ENCODE data around the gene CTDP1. TPM values are rescaled to one million over a fixed set of nuclear protein-coding genes. Genes with fewer than 3 reads are reported as not detected.

Gene CTDP1
- total RNA-seq, 1 experiment from 2014 or later, result 10.3 TPM

DNA sequence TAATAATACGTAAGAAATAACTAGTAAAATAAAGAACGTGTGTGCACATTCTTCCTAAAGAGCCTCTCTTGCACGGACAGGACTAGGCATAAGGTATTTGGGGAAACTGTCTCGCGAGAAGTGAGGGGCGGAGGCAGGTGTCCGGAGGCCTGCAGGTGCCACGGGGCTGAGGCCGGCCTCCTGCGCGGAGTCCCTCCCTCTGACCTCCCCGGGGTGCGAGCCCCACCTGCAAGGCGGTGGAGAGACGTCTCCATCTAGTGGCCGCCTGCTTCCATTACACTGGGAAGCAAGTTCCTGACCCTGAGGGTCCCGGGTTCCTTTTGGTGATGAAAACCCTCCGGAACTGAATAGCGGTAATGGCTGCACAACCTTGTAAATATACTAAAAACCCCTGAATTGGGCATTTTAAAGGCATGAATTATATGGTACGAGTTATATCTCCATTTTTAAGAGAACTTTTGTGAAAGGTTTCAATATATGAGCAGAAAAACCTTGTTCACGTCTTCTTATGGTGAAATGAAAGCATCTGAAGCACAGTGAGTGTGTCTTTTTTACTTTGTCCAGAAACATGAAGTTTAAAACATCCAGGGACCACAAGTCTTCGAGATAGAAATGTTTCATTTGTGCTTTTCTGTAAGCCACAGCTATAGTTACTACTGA lies 35.5 kb upstream of the CTDP1 start:
- peak; percentile 57 for DNase-seq (ENCODE audit: low spot score)

DNA sequence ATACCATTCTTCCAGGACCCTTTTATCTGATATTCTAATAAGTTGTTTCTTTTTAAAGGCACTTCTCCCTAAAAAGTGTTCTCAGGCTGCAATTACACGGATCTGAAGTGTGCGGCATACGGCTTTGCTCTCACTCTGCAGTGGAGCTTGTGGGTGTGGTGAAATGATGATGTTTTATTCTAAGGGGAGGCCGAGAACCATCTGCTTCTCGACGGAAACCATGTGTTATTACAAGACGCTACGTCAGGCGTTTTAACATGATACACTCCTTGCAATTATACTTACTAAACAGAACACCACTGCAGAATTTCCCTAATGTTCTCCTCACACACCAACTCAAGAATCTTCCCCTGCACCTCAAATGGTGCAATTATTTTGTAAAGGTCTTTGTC lies 34.9 kb upstream of the CTDP1 start:
- no peak for DNase-seq (ENCODE audit: low spot score)

DNA sequence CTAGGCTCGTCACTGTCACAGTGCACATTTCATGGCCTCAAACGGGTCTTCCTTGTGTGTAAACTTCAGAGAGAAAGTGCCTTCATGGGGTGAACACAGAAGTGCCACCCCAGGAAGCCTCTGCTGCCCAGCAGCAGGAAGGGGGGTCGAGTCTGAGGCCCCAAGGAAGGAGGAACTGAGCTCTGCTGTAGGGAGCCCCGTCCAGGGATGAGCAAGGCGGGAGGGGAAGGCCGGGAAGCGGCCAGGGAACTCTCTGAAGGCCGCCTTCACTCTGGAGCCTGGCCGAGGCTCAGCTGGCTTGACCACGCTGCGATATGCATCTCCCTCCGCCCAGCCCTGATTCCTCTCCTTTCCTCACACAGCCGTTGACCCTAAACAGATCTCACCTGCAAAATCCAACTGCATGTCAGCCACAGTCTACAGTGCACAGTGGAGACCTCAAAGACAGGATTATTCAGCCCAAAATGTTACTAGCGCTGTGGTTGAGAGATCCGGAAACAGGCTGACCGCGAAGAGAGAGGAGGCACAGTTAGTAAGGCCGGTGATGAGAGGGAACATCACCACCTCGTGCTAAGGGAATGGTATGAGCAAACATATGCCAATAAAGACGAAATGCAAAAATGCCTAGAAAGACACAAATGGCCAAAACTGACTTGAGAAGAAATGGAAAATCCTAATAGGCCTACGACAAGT lies 34.2 kb upstream of the CTDP1 start:
- no peak for DNase-seq (ENCODE audit: low spot score)

DNA sequence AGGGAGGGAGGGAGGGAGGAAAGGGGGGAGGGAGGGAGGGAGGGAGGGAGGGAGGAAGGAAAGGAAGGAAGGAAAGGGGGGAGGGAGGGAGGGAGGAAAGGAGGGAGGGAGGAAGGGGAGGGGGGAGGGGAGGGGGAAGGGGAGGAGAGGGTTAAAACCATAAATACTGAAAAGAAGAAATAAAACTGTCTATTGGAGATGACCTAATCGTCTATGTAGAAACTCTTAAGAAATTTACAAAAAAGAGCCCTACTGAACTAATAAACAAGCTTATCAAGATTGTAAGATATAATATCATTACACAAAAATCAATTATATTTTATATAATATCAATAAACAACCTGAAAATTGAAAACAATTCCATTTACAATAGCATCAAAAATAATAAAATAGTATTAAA lies 32.3 kb upstream of the CTDP1 start:
- DNase-seq (ENCODE audit: low spot score), result no peak

DNA sequence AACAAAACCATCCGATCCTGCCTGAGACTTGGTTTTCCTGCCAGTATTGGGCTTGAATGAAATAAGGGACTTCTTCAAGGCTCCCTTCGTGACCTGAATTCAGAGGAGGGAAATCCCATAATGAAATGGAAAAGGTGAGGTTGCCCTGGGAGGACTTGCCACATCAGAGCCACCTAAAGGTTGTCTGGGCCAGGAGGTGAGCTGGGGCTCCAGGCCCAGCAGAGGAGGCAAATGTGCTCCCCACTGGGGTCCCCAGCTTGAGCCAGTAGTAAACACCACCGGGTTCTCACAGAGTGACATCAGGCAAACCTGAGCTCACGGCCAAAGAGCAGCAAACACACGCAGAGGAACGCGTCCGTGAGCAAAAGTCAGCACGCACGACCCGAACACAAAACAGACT lies 28.6 kb upstream of the CTDP1 start:
- no peak for DNase-seq (ENCODE audit: low spot score)

DNA sequence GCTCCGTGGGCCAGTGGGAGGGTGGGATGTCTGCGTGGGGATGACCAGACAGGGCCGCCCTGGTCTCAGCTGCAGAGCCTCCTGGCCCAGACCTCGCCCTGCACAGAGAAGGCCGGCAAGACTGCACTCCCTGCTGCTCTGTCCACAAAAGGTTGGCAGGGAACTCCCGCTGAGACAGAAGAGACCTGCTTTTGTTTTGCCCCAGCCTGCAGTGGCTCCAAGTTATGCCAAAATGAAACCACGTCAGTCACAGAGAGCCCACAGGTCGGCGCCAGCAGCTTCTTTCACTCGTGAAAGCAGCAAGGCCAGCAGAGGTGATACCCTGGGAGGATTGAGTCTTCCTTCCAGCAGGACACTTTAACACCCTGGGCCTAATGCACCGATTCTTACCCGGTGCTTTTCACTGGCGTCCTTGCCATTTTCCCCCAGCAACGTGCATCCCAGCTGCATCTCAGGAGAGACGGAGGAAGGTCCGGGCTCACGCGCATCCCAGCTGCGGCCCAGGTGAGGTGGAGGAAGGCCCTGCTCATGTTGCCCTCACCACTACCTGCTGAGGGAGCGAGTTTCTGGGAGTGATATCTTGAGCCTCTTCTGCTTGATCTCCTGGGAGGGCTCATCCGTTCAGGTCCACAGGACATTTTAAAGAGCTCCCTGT lies 22.1 kb upstream of the CTDP1 start:
- DNase-seq (ENCODE audit: low spot score), result no peak

DNA sequence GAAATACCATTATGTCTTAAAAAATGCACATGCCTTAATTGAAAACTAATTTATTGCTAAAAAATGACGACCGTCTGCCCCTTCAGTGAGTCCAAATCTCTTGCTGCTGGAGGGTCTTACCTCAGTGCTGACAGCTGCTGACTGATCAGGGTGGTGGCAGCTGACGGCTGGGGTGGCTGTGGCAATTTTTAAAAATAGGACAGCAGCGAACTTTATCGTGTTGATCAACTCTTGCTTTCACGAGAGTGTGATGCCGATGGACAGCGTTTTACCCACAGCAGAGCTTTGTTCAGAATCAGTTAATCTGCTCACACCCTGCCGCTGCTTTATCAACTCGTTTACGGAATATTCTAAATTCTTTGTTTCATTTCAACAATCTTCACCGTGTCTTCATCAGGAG lies 21.2 kb upstream of the CTDP1 start:
- no peak for DNase-seq (ENCODE audit: low spot score)

DNA sequence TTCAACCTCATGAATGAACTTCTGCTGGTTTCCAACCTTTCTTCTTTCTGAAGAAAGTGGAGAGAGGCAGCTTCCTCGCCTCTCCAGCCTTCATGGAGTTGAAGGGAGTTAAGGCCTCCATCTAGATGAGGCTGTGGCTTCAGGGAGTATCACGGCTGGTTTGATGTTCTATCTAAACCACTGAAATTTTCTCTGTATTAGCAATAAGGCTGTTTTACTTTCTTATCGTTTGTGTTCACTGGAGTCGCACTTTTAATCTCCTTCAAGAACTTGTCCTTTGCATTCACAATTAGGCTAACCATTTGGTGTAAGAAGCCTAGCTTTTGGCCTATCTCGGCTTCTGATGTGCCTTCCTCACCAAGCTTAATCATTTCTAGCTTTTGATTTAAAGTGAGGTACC lies 19.9 kb upstream of the CTDP1 start:
- DNase-seq (ENCODE audit: low spot score), result no peak

DNA sequence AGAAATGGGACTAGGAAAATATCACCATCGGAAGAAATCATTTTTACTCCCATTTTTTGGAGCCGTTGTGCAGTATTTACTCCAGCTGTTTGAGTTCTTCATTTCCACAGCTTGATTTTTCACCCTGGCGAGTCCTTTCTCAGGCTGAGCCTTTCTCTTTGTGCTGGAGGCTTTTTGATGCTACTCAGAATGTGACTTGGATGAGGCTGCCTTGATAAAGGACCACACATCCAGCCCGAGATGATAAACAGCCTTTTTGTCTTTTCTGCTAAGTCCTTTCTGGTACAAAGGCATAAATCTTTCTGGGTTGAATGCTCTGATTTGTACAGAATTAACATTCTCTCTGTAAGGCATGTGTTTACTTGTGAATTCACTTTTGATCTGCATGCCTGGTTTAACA lies 17.6 kb upstream of the CTDP1 start:
- DNase-seq (ENCODE audit: low spot score), result no peak

DNA sequence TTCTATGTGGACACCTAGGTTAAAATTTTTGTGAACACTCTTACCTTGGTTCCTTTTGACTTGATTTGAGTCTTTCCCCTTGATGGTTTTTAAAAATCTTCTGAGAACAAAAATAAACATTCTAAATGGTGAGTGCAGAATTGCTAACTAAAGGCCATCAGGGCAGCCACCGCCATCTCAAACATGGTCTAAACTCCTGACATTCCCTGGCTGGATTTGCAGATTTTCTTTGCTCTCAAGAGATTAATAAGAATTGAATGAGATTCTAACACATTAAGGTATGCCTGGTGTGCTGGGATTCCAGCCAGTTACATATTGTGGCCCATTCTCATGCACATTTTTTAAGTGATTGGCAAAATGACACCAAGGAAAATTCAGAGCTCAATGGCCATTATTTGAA lies 17.2 kb upstream of the CTDP1 start:
- no peak for DNase-seq (ENCODE audit: low spot score)

DNA sequence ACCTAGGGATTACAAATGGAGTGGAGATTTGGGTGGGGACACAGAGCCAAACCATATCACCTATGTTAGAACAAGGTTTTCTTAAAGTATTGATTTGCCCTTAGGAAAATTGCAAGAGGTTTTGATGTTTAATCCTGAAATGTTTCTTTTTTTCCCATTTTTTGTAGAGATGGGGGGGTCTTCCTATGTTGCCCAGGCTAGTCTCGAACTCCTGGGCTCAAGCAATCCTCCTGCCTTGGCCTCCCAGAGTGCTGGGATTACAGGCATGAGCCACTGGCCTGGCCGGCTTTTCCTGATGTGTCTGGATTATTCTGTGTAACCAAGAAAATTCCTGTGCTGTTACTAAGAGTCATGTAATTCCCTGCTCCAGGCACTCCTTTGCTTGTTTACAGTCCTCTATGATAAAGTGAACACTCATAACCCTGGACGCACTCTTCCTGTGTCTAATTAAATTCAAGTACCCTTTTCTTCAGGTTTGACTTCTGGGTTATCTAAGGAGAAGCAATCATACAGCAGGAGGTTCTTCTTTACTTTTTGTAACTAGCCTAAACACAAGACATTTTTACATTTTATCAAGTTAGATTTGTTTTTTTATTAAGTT lies 15.0 kb upstream of the CTDP1 start:
- peak; percentile 60 for DNase-seq (ENCODE audit: low spot score)

DNA sequence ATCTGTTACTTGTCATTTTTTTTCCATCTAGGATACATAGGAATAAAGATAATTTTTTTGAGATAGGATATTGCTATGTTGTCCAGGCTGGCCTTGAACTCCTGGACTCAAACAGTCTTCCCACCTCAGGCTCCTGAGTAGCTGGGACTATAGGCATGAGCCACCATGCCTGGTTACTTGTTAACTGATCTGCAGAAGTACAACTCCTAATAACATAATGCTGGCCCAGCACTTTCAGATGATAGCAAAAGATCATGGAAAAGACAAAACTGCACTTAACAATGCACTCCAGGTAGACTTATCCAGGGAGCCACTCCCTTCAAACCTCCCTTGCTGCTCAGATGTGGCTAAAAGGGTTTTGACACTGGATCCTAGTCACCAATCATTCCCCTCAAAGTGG lies 11.4 kb upstream of the CTDP1 start:
- DNase-seq (ENCODE audit: low spot score), result no peak

DNA sequence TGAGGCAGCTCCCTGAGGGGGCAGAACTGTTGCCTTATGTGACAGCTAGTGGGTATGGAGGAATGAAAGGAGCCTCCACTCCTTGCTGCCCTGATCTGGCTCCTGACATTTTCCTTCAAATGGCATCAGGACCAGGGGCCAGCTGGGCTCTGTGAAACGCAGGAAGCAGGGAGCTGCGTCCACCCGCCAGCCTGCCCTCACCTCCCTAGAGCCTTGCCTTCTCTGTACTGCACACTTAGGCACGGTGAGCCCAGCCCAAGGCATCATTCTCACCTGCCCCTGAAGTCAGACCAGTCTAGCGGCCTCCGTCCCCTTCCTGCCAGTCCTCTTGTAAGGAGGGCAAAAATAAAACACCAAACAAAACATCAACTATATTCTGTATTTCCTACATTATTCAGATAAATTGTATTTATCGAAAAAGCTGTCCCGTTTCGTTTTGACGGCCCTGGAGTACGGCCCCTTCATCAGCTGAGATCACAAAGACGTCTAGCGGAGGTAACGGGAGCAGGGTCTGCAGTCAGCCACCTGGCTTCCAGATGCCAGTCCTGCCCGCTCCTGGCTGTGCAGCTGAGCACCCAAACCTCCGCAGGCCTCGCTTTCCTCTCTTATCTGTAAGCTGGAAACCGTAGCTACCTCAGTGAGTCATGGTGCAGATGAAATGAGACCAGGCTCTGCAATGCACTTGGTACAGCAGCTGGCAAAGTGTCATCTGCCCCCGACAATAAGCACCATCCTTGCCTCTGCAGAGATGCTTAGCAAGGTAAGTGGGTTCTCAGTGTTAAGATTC lies 6.9 kb upstream of the CTDP1 start:
- no peak for DNase-seq (ENCODE audit: low spot score)

DNA sequence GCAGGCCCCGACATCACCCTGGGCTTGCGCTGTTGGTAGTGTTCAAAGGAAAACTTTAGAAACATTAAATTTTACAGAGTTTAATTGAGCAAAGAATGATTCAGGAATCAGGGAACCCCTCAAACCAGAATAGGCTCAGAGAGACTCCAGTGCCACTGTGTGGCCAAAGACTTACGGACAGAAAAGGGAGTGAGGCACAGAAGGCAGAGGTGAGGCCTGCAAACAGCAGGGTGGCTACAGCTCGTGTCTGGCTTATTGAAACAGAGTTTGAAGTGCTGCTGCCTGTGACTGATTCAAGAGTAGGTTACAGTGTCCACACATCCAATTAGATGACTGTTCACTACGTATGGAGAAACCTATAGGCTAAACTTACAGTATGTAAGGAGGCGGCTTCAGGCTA lies 2.4 kb upstream of the CTDP1 start:
- no peak for DNase-seq (ENCODE audit: low spot score)

DNA sequence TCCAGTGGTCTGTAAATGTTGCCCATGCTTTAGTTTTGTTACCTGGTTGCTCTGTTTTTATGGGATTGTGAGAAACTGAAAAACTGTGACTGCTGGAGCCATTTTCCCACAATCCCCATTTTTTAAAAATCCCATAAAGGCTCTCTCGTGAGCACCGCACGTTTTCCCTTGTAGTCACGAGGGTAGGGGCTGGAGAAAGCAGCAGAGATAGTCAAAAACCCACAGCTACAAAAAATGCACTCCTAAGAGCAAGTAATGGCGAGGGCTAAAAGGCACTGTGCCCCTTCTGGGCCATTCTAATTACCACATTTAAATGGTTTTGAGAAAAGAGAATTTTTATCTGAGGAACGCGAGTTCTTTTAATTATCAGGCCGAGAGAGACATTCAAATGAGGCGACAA lies 1.8 kb upstream of the CTDP1 start:
- DNase-seq (ENCODE audit: low spot score), result no peak

DNA sequence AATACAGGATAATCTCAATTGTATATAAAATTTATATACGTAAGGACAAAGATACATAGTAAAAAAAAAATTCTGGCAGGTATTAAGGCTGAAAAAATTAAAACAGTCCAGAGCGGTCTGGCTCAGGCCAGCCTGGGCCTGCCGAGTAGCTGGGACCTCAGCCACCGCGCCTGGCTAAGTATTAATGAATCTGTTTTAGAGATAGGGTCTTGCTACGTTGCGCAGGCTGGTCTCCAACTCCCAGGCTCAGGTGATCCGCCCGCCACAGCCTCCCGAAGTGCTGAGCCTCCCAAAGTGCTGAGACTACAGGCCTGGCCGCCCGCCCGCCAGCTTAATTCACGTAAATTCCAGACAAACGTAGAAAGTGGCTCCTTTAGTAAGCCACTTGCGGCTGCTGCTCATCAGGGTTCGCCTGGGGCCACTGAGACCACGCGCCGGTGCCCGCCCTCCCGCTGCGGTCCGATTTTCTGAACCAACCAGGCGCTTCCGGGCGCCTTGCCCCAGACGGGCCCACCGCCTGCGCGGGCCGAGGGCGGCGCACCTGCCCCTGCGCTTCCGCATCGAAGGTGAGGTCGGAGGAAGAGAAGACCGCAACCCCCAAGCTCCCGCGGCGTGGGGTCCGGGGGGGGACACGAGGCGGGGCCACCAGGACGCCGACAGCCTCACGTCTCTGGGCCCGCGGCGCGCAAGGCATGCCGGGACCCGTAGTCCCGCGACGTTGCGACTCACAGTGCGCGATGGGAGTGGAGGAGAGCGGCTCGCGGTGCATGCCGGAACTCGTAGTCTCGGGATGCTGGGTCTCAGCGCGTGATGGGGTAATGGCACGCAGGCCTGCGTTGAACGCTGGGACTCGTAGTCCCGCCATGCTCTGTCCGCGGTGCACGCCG lies 695 bp upstream of the CTDP1 start:
- DNase-seq (ENCODE audit: low spot score), result peak; percentile 100

DNA sequence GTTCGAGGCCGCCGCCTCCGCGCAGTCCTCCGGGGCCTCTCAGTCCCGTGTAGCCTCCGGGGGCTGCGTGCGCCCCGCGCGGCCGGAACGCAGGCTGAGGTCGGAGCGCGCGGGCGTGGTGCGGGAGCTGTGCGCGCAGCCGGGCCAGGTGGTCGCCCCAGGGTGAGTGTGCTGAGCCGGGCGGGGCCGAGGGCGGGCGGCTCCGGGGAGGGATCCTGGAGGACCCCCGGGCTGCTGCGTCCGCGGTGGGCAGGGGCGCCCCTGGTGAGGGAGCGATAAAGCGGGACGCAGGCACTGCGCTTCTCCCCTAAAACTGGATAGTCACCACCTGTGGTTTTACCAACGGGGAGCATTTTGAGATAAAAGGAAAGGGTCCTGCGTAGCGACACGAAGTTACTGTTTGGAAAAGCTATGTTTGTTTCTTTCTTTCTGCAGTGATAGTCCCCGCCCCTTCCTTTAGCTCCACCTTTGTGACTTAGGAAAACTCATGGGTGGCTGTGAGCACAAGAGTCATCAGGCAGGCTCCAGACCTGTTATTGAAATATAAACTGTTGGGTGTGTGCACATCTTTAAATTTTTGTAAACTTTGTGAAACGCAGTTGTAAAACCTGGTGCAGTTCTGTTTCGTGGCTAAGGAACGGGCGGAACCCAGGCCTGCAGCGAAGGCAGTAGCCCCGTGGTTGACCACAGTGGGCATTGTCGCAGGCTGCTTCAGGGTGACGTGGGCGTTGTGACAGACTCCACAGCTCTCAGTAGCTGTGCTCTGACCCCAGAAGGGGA lies 687 bp downstream of the CTDP1 start:
- DNase-seq (ENCODE audit: low spot score), result peak; percentile 42

DNA sequence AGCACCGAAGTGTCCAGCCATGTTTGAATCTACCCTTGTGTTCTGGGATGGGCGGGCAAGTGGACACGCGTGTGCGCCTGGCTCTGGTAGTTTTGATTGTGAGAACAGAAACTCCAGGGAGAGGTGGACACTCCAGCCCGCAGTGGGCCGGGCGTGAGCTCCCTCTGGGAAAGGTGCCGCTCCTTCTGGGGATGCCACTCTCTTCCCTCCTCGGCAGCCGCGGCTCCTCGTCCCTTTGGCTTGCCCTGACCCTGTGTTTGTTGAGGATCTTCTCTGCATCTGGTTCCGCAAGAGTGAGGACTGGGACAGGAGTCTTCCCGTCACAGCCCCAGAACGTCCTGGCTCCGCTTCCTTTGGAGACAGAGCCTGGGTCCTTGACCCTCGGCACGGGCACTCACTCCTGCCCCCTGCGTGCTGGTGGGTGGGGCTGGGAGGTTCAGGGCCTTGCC lies 1.3 kb downstream of the CTDP1 start:
- no peak for DNase-seq (ENCODE audit: low spot score)

DNA sequence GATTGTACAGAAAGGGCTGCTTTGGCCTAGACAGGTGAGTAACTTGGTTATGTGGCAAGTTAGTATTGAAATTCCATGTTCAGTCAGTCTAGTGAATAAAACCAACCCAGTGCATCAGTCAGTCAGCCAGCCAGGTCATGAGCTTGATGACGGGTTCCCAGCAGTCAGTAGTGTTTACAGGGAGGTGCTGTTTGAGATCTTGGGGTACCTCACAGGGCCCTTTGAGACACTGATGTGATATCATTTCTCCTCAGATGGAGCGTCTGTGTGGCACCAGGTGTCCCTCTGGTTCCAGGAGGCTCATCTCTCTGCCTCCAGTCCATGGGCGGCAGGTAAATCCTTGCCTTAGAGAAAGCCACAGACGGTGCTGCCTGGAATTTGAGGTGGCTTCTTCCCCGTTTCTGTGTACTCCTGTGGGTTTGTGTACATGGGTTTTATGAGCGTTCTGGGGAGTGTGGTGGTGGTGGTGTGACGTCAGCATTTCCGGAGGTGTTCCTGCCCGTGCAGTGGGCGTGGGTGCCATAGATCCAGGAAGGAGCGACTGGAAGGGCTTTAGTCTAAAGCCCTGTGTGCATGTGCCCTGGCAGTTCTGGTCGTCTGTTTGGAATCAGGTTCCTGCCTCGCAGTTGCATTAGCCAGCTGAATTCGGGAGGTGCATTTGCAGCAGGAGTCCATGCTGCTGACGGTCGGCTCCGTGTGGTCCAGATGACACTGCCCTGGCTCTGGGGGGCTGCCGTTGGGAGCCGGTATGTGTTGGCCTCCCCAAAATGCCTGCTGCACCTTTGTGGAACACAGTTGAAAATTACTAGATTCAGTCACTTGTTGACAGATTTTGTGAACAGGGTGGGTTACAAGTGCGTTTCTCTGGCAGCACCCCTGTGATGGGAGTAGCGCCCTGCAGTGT lies 2.1 kb downstream of the CTDP1 start:
- DNase-seq (ENCODE audit: low spot score), result no peak
